LNCaP clone FGC (cell line): Measurements from ENCODE around the gene SKIL.
A peak's percentile ranks its signal among the peaks of the same experiment; 100 is the strongest.

ENCODE experiments used
- DNase-seq: peaks from one replicate; pipeline ENCODE4 v3.0.0-alpha.2; 2011; ENCODE audit warnings: low read depth
- H3K4me3 ChIP-seq: 2 replicates; pipeline ENCODE4 v1.5.1; 2011; ENCODE audit warnings: mild to moderate bottlenecking, low read depth, low read length, control low read depth
- CTCF ChIP-seq: IDR thresholded peaks from 2 replicates; pipeline ENCODE4 v1.5.1; 2012; ENCODE audit warnings: mild to moderate bottlenecking; ENCODE audit not compliant: control insufficient read depth, insufficient read depth; ENCODE audit errors: extremely low read depth

Gene SKIL

GRCh38 chr3:170353485-170353884 lies 4.0 kb upstream of the SKIL start:
- no peak for DNase-seq
- TF ChIP-seq CTCF = no peak
- no peak overlapping the region for H3K4me3 ChIP-seq

DNA sequence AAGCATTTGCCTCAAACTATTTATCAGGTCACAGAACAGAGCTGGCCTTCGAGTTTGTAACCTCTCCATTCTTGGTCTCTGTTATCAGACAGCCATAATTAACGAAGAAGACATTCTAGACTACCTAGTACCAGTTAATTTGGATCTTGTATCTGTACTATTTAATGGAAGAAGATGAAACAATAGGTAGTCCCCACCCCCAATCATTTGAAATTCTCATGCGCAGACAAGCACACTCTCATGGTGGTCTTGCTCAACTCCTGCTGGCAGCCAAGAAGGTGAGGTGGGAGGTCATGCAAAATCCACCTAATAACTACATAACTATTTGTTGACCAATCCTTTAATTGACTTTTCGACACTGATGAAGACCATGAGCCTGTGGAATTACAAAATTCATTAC lies 2.8 kb upstream of the SKIL start:
- no peak overlapping the region for H3K4me3 ChIP-seq
- TF ChIP-seq CTCF = no peak
- no peak for DNase-seq

DNA sequence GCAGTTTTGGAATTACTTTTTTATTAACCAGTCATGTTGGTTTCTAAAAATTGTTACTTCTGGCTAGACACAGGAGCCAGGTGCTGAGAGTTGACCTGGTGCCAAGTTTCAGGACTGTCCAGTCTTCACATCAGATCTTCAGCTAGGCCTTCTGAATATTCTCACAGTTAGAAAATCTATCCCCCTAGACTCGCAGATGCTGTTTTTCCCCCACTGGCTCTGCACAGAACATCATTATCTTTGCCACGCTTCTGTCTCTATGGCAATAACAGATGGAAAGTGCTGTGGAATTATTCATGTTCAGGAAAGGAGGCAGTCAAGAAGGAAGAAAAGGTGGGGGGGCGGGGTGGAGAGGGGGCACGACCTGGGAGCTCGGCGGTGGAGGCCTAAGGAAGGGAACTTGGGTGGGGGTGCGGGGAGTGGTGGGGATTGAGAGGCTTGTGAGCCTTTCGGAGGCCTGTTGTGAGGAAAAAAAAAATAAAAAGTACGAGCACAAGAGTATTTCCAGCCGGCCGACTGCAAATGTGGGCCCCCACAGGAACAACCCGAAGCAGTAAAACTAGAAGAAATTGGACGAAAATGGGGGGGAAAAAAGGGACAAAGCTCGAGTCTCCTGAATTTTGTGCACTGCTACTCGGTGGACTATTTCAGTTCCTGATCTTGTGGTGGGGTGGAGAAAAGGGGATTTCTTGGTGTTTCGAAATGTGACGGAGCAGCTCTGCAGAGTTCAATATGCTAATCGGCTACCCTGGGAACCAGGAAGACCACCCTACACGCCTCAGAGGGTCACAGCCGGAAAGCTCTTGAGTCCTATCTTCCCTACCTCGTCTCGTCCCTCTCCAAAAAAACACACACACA lies 1.5 kb upstream of the SKIL start:
- DNase-seq = no peak
- peak overlapping the region; percentile 42 for H3K4me3 ChIP-seq
- no peak for TF ChIP-seq CTCF

DNA sequence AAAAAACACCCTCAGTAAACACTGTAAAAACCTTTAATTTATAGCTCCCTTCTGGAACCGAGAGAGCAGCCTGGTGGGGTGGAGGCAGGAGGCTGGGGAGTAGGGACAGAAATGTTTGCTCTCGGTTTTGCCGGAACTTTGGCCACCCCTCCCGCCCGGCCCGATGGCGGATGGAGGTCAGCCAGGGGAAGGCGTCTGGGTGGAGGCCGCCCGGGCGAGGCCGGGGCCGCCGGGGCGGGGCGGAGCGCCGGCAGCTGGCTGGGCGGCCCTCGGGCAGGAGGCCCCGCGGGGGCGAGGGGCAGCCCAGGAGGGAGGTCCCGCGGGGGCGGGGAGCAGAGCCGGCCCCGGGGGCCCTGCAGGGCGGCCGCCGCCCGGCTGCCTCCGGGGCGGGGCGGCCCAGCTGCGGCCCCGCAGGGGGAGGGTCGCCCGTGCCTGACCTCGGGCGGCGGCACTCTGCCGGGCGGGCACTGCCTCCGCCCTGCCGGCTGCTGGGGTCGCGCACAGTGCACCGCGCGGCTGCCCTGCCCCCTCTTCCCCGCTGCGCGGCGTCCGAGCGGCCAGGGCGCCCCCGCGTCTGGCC lies 829 bp upstream of the SKIL start:
- TF ChIP-seq CTCF = no peak
- peak overlapping the region; percentile 42 for H3K4me3 ChIP-seq
- DNase-seq = peak; percentile 46

GRCh38 chr3:170358042-170359010 lies 811 bp downstream of the SKIL start:
- no peak for DNase-seq
- H3K4me3 ChIP-seq = peak overlapping the region; percentile 75
- peak; percentile 50 for TF ChIP-seq CTCF

DNA sequence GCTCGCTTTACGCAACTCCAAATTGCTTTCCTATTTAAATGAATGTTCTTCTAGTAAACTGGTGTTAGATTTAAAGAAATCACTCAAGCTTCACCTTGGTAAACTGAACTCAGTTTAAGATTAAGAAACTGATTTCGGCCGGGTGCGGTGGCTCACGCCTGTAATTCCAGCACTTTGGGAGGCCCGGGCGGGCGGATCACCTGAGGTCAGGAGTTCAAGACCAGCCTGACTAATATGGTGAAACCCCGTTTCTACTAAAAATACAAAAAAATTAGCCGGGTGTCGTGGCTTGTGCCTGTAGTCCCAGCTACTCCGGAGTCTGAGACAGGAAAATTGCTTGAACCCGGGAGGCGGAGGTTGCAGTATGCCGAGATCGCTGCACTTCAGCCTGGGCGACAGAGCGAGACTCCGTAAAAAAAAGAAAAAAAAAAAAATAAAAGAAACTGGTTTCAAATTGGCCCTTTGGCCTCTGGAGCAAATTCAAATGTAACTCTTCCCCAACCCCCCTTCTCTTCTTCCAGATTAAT lies 1.7 kb downstream of the SKIL start:
- no peak overlapping the region for H3K4me3 ChIP-seq
- no peak for TF ChIP-seq CTCF
- DNase-seq = no peak
